ENCODE data around the gene CAPN15.

DNA sequence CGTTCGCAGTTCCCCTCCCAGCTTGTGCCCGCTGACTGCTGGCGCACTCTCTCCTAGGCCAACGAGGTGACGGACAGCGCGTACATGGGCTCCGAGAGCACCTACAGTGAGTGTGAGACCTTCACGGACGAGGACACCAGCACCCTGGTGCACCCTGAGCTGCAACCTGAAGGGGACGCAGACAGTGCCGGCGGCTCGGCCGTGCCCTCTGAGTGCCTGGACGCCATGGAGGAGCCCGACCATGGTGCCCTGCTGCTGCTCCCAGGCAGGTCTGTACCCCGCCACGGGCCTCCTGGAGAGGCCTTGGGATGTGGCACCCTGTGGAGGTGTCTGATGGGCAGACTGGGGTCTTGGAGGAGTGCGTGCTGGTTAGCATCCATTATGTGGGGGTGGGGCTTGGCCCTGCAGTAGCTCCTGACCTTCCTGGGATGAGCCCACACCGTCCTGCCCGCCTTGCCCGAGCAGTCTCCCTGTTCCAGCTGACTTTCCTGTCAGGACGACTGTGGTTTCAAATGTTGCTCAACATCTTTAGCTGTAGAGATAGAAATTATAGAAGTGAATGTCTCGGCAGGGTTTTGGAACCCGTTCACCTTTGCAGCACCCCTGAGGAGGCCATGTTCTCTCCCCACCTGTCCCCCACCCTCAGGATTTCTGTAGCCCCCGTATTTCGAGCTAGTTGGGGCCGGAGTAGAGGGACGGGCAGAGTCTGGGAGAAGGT lies 44.9 kb upstream of the CAPN15 start:
- TF ChIP-seq POLR2A (IDR thresholded peaks at IDR 0.05), result no peak
- TF ChIP-seq, protein P1, sequence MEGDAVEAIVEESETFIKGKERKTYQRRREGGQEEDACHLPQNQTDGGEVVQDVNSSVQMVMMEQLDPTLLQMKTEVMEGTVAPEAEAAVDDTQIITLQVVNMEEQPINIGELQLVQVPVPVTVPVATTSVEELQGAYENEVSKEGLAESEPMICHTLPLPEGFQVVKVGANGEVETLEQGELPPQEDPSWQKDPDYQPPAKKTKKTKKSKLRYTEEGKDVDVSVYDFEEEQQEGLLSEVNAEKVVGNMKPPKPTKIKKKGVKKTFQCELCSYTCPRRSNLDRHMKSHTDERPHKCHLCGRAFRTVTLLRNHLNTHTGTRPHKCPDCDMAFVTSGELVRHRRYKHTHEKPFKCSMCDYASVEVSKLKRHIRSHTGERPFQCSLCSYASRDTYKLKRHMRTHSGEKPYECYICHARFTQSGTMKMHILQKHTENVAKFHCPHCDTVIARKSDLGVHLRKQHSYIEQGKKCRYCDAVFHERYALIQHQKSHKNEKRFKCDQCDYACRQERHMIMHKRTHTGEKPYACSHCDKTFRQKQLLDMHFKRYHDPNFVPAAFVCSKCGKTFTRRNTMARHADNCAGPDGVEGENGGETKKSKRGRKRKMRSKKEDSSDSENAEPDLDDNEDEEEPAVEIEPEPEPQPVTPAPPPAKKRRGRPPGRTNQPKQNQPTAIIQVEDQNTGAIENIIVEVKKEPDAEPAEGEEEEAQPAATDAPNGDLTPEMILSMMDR (IDR thresholded peaks at IDR 0.05), result no peak

Data from suprapubic skin (tissue), 3 donors.